ENCODE data around the gene ALOX5AP. TPM values are rescaled to one million over a fixed set of nuclear protein-coding genes. Genes with fewer than 3 reads are reported as not detected.

The ALOX5AP gene
- polyA plus RNA-seq, 2 donors: 2.1 to 10.5 TPM

GRCh38 chr13:30809787-30810186, 74.4 kb downstream of the ALOX5AP start:
- no peak overlapping the region for H3K4me3 ChIP-seq (ENCODE audit: low read depth in 1 of 2, low read length in 2 of 2)
- H3K9me3 ChIP-seq (ENCODE audit: control insufficient read depth in 2 of 2, insufficient read depth in 1 of 2, low read depth in 1 of 2, low read length in 1 of 2): peaks cover 0 to 2% of the 10 kb centered on the region in 2 donors
- WGBS, 2 donors: 78 to 87% methylated on average over 2 of the region's 2 CpGs
- H3K27ac ChIP-seq (ENCODE audit: low read depth in 2 of 2, low read length in 1 of 2): no peak overlapping the region
- no peaks in the 10 kb centered on the region for H3K27me3 ChIP-seq (ENCODE audit: control insufficient read depth in 1 of 2, insufficient read depth in 2 of 2, low read length in 2 of 2)
- peaks cover 0 to 4% of the 10 kb centered on the region in 2 donors for H3K4me1 ChIP-seq (ENCODE audit: control insufficient read depth in 2 of 2, insufficient read depth in 2 of 2, low read length in 1 of 2)
- no peaks in the 10 kb centered on the region for H3K36me3 ChIP-seq (ENCODE audit: control insufficient read depth in 2 of 2, insufficient read depth in 2 of 2, low read length in 1 of 2)

GRCh38 chr13:30810261-30810701, 74.9 kb downstream of the ALOX5AP start:
- no peaks in the 10 kb centered on the region for H3K36me3 ChIP-seq (ENCODE audit: control insufficient read depth in 2 of 2, insufficient read depth in 2 of 2, low read length in 1 of 2)
- H3K27ac ChIP-seq (ENCODE audit: low read depth in 2 of 2, low read length in 1 of 2): peak overlapping the region; percentile 6 to 66
- H3K4me1 ChIP-seq (ENCODE audit: control insufficient read depth in 2 of 2, insufficient read depth in 2 of 2, low read length in 1 of 2): peaks cover 0 to 4% of the 10 kb centered on the region in 2 donors
- H3K27me3 ChIP-seq (ENCODE audit: control insufficient read depth in 1 of 2, insufficient read depth in 2 of 2, low read length in 2 of 2): no peaks in the 10 kb centered on the region
- peaks cover 0 to 2% of the 10 kb centered on the region in 2 donors for H3K9me3 ChIP-seq (ENCODE audit: control insufficient read depth in 2 of 2, insufficient read depth in 1 of 2, low read depth in 1 of 2, low read length in 1 of 2)
- no peak overlapping the region for H3K4me3 ChIP-seq (ENCODE audit: low read depth in 1 of 2, low read length in 2 of 2)
- 40 to 43% methylated on average over 7 of the region's 7 CpGs for WGBS, 2 donors

- Histone ChIP-seq H3K9me3 (ENCODE audit: control insufficient read depth in 2 of 2, insufficient read depth in 1 of 2, low read depth in 1 of 2, low read length in 1 of 2) (peaks cover 0 to 2% of the 10 kb centered on the region in 2 donors), H3K4me1 (ENCODE audit: control insufficient read depth in 2 of 2, insufficient read depth in 2 of 2, low read length in 1 of 2) (peaks cover 0 to 2% of the 10 kb centered on the region in 2 donors), H3K36me3 (ENCODE audit: control insufficient read depth in 2 of 2, insufficient read depth in 2 of 2, low read length in 1 of 2) (no peaks in the 10 kb centered on the region), H3K4me3 (ENCODE audit: low read depth in 1 of 2, low read length in 2 of 2) (no peak overlapping the region), H3K27me3 (ENCODE audit: control insufficient read depth in 1 of 2, insufficient read depth in 2 of 2, low read length in 2 of 2) (no peaks in the 10 kb centered on the region), H3K27ac (ENCODE audit: low read depth in 2 of 2, low read length in 1 of 2) (peak overlapping the region in 1 of 2 donors; percentile 20)
- WGBS, 2 donors: 60 to 67% methylated on average over 11 of the region's 11 CpGs
Observed at GRCh38 chr13:30810801-30811200, 75.5 kb downstream of the ALOX5AP start.

Other genes with a start within 250 kb of the ALOX5AP start
- gene USPL1, start 117.6 kb upstream of the ALOX5AP start, polyA plus RNA-seq: 1 to 10 TPM; 4.4 to 6.7 TPM
- gene MEDAG, start 170.7 kb downstream of the ALOX5AP start, polyA plus RNA-seq: 1 to 10 TPM; 1.5 to 1.7 TPM
- under 1 TPM in 1 of 2 donors, not detected in 1; 0.45 TPM for gene TEX26, start 197.1 kb downstream of the ALOX5AP start, polyA plus RNA-seq

Data from esophagus (tissue), 2 donors.